ENCODE results near the gene ITPK1. TPM values are rescaled to one million over a fixed set of nuclear protein-coding genes. Genes with fewer than 3 reads are reported as not detected.

ITPK1 gene
- total and polyA plus RNA-seq, 2 experiments from 2014 or later, result 35.9 to 101 TPM

DNA sequence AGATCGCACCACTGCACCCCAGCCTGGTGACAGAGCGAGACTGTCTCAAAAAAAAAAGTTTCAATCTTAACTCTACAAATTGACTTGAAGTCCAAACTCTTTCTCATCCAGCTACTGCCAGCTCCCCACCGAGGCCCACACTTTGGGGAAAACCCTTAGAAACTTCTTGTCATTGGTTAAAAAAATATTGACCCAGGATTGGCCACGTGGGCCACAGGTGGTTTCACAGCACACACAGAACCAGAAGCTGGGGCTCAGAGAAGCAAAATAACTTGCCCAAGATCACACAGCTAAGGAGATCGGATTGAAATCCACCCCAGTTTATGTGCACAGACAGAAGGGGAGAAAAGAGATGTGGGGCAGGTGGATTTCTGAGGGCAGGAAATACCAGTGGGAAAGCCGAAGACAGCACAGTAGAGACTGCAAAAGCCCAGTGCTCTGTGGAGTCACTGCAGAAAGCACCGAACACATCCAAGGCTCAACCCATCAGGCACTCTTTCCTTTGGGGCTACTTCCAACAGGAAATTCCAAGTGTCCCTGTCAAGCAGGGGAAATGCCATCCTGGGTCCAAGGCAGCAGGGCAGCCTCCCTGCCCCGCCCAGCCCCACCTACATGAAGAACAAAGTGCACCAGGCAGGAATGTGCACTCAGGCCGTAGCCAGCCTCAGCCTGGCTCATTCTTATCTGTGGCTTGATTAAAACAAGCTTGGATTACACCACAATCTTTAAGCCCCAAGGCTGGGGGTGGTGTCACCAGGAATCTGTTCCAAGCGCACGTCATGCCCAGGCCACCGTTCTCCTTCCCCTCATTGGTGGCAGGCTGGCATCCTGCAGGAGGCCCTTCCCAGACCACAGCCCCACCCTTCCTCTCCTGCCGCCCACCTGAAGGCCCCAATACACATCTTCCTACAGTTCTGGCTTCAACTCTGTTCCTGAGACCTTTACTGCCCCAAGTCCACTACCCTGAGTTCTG, 72.5 kb downstream of the ITPK1 start:
- ATAC-seq, result no peak

More for the DNA sequence above, 72.5 kb downstream of the ITPK1 start:
- Histone ChIP-seq H3K27ac (ENCODE audit: low read depth) (no peak overlapping the region), H3K27me3 (ENCODE audit: insufficient read depth) (no peaks in the 10 kb centered on the region), H3F3A (replicated peaks; ENCODE audit: low read depth) (0 out of 2 replicates have a peak, but pooled peaks cover 4% of the 10 kb centered on the region), H3K36me3 (ENCODE audit: insufficient read depth) (peaks cover 3% of the 10 kb centered on the region; the same call in 1 of the 2 replicates), H3K79me2 (replicated peaks; ENCODE audit: insufficient read depth) (peaks cover 95% of the 10 kb centered on the region), H3K4me3 (no peak overlapping the region), H2AFZ (no peak overlapping the region), H3K4me2 (peak overlapping the region; percentile 40; the same call in 1 of the 2 replicates), H3K4me1 (ENCODE audit: insufficient read depth) (peaks cover 56% of the 10 kb centered on the region), H3K9me2 (ENCODE audit: insufficient read depth) (no peaks in the 10 kb centered on the region), H4K20me1 (replicated peaks; ENCODE audit: insufficient read depth) (peaks cover 27% of the 10 kb centered on the region)
- Mint-ChIP-seq H3K4me1 (peaks cover 85% of the 10 kb centered on the region), H3K27ac (peak overlapping the region; percentile 36; the same call in 1 of the 2 replicates), H3K4me3 (no peak overlapping the region), H3K36me3 (ENCODE audit: low read depth) (peaks cover 12% of the 10 kb centered on the region; the same call in 2 of the 3 replicates), H3K27me3 (ENCODE audit: insufficient read depth, low read depth, poor library complexity) (peaks cover 47% of the 10 kb centered on the region), H3K9me3 (no peaks in the 10 kb centered on the region; the same call in 1 of the 3 replicates)
- TF ChIP-seq JUNB (IDR thresholded peaks at IDR 0.05; ENCODE audit: unreplicated experiment), result no peak
- no peak for TF ChIP-seq CREB1 (CRISPR knock-in tag; IDR thresholded peaks at IDR 0.05; ENCODE audit: low read depth)
- TF ChIP-seq, protein P1, sequence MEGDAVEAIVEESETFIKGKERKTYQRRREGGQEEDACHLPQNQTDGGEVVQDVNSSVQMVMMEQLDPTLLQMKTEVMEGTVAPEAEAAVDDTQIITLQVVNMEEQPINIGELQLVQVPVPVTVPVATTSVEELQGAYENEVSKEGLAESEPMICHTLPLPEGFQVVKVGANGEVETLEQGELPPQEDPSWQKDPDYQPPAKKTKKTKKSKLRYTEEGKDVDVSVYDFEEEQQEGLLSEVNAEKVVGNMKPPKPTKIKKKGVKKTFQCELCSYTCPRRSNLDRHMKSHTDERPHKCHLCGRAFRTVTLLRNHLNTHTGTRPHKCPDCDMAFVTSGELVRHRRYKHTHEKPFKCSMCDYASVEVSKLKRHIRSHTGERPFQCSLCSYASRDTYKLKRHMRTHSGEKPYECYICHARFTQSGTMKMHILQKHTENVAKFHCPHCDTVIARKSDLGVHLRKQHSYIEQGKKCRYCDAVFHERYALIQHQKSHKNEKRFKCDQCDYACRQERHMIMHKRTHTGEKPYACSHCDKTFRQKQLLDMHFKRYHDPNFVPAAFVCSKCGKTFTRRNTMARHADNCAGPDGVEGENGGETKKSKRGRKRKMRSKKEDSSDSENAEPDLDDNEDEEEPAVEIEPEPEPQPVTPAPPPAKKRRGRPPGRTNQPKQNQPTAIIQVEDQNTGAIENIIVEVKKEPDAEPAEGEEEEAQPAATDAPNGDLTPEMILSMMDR (conservative IDR thresholded peaks at IDR 0.05; ENCODE audit: low read depth in 2 of 2), result no peak
- no peak for TF ChIP-seq STAT1 (IDR thresholded peaks at IDR 0.05; ENCODE audit: unreplicated experiment)
- TF ChIP-seq, protein P2, sequence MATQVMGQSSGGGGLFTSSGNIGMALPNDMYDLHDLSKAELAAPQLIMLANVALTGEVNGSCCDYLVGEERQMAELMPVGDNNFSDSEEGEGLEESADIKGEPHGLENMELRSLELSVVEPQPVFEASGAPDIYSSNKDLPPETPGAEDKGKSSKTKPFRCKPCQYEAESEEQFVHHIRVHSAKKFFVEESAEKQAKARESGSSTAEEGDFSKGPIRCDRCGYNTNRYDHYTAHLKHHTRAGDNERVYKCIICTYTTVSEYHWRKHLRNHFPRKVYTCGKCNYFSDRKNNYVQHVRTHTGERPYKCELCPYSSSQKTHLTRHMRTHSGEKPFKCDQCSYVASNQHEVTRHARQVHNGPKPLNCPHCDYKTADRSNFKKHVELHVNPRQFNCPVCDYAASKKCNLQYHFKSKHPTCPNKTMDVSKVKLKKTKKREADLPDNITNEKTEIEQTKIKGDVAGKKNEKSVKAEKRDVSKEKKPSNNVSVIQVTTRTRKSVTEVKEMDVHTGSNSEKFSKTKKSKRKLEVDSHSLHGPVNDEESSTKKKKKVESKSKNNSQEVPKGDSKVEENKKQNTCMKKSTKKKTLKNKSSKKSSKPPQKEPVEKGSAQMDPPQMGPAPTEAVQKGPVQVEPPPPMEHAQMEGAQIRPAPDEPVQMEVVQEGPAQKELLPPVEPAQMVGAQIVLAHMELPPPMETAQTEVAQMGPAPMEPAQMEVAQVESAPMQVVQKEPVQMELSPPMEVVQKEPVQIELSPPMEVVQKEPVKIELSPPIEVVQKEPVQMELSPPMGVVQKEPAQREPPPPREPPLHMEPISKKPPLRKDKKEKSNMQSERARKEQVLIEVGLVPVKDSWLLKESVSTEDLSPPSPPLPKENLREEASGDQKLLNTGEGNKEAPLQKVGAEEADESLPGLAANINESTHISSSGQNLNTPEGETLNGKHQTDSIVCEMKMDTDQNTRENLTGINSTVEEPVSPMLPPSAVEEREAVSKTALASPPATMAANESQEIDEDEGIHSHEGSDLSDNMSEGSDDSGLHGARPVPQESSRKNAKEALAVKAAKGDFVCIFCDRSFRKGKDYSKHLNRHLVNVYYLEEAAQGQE (IDR thresholded peaks at IDR 0.05; ENCODE audit: unreplicated experiment), result no peak
- TF ChIP-seq EZH2phosphoT487 (IDR thresholded peaks at IDR 0.05; ENCODE audit: unreplicated experiment), result no peak
- TF ChIP-seq NANOG (IDR thresholded peaks at IDR 0.05; ENCODE audit: borderline replicate concordance), result no peak
- TF ChIP-seq, protein P3, sequence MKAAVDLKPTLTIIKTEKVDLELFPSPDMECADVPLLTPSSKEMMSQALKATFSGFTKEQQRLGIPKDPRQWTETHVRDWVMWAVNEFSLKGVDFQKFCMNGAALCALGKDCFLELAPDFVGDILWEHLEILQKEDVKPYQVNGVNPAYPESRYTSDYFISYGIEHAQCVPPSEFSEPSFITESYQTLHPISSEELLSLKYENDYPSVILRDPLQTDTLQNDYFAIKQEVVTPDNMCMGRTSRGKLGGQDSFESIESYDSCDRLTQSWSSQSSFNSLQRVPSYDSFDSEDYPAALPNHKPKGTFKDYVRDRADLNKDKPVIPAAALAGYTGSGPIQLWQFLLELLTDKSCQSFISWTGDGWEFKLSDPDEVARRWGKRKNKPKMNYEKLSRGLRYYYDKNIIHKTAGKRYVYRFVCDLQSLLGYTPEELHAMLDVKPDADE (IDR thresholded peaks at IDR 0.05), result no peak
- TF ChIP-seq, protein P4, sequence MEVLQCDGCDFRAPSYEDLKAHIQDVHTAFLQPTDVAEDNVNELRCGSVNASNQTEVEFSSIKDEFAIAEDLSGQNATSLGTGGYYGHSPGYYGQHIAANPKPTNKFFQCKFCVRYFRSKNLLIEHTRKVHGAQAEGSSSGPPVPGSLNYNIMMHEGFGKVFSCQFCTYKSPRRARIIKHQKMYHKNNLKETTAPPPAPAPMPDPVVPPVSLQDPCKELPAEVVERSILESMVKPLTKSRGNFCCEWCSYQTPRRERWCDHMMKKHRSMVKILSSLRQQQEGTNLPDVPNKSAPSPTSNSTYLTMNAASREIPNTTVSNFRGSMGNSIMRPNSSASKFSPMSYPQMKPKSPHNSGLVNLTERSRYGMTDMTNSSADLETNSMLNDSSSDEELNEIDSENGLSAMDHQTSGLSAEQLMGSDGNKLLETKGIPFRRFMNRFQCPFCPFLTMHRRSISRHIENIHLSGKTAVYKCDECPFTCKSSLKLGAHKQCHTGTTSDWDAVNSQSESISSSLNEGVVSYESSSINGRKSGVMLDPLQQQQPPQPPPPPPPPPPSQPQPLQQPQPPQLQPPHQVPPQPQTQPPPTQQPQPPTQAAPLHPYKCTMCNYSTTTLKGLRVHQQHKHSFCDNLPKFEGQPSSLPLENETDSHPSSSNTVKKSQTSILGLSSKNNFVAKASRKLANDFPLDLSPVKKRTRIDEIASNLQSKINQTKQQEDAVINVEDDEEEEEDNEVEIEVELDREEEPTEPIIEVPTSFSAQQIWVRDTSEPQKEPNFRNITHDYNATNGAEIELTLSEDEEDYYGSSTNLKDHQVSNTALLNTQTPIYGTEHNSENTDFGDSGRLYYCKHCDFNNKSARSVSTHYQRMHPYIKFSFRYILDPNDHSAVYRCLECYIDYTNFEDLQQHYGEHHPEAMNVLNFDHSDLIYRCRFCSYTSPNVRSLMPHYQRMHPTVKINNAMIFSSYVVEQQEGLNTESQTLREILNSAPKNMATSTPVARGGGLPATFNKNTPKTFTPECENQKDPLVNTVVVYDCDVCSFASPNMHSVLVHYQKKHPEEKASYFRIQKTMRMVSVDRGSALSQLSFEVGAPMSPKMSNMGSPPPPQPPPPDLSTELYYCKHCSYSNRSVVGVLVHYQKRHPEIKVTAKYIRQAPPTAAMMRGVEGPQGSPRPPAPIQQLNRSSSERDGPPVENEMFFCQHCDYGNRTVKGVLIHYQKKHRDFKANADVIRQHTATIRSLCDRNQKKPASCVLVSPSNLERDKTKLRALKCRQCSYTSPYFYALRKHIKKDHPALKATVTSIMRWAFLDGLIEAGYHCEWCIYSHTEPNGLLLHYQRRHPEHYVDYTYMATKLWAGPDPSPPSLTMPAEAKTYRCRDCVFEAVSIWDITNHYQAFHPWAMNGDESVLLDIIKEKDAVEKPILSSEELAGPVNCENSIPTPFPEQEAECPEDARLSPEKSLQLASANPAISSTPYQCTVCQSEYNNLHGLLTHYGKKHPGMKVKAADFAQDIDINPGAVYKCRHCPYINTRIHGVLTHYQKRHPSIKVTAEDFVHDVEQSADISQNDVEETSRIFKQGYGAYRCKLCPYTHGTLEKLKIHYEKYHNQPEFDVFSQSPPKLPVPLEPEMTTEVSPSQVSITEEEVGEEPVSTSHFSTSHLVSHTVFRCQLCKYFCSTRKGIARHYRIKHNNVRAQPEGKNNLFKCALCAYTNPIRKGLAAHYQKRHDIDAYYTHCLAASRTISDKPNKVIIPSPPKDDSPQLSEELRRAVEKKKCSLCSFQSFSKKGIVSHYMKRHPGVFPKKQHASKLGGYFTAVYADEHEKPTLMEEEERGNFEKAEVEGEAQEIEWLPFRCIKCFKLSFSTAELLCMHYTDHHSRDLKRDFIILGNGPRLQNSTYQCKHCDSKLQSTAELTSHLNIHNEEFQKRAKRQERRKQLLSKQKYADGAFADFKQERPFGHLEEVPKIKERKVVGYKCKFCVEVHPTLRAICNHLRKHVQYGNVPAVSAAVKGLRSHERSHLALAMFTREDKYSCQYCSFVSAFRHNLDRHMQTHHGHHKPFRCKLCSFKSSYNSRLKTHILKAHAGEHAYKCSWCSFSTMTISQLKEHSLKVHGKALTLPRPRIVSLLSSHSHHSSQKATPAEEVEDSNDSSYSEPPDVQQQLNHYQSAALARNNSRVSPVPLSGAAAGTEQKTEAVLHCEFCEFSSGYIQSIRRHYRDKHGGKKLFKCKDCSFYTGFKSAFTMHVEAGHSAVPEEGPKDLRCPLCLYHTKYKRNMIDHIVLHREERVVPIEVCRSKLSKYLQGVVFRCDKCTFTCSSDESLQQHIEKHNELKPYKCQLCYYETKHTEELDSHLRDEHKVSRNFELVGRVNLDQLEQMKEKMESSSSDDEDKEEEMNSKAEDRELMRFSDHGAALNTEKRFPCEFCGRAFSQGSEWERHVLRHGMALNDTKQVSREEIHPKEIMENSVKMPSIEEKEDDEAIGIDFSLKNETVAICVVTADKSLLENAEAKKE (CRISPR knock-in tag; IDR thresholded peaks at IDR 0.05), result no peak
- no peak for TF ChIP-seq ZNF331 (CRISPR knock-in tag; IDR thresholded peaks at IDR 0.05; ENCODE audit: low read depth)
- no peak for TF ChIP-seq ZNF114 (CRISPR knock-in tag; IDR thresholded peaks at IDR 0.05)
- TF ChIP-seq EZH2 (IDR thresholded peaks at IDR 0.05; ENCODE audit: low read depth, unreplicated experiment), result no peak
- no peak for TF ChIP-seq POLR2AphosphoS5 (IDR thresholded peaks at IDR 0.05; ENCODE audit: low read depth)
- no peak for DNase-seq (ENCODE audit: low spot score)

Measured in GM23338 (cell line).